GM19043 (cell line): ENCODE results near the gene CD34.
A peak's percentile ranks its signal among the peaks of the same experiment; 100 is the strongest.
"Not testable (repeated sequence)": the region's sequence is repeated elsewhere in the genome, so short reads cannot be mapped to it uniquely, and the experiment has no call there.

ENCODE experiments used
- ATAC-seq: cut with Tn5 transposase; IDR thresholded peaks from one replicate; pipeline ENCODE4 v1.9.1; 2021; ENCODE audit warnings: low read depth; ENCODE audit not compliant: unreplicated experiment

The CD34 gene

GRCh38 chr1:207910591-207911354, at the start of gene CD34:
CD34 (minus strand) TSS chr1:207911125; CDS start chr1:207911080, 45 bp downstream.
- no peak for ATAC-seq

- no peak for ATAC-seq
Observed at GRCh38 chr1:207960346-207960745, 49.4 kb upstream of the CD34 start.

GRCh38 chr1:207959910-207960309, 49.0 kb upstream of the CD34 start:
- no peak for ATAC-seq

- no peak for ATAC-seq
Observed at GRCh38 chr1:207959141-207959825, 48.4 kb upstream of the CD34 start.

- no peak for ATAC-seq
Observed at GRCh38 chr1:207958376-207959139, 47.6 kb upstream of the CD34 start.

- ATAC-seq: no peak
Observed at GRCh38 chr1:207956986-207957385, 46.1 kb upstream of the CD34 start.

GRCh38 chr1:207954104-207954503, 43.2 kb upstream of the CD34 start:
- ATAC-seq: no peak

GRCh38 chr1:207952617-207953542, 42.0 kb upstream of the CD34 start:
- ATAC-seq: no peak

- ATAC-seq: no peak
Observed at GRCh38 chr1:207951652-207952051, 40.7 kb upstream of the CD34 start.

- no peak for ATAC-seq
Observed at GRCh38 chr1:207950750-207951149, 39.8 kb upstream of the CD34 start.

GRCh38 chr1:207949571-207950195, 38.8 kb upstream of the CD34 start:
- ATAC-seq: no peak

GRCh38 chr1:207948536-207949250, 37.8 kb upstream of the CD34 start:
- no peak for ATAC-seq

- no peak for ATAC-seq
Observed at GRCh38 chr1:207946756-207947155, 35.8 kb upstream of the CD34 start.

GRCh38 chr1:207944571-207944970, 33.6 kb upstream of the CD34 start:
- ATAC-seq: no peak

- not testable (repeated sequence) for ATAC-seq
Observed at GRCh38 chr1:207942337-207942741, 31.4 kb upstream of the CD34 start.

- ATAC-seq: no peak
Observed at GRCh38 chr1:207941665-207942064, 30.7 kb upstream of the CD34 start.

- no peak for ATAC-seq
Observed at GRCh38 chr1:207938016-207938415, 27.1 kb upstream of the CD34 start.

GRCh38 chr1:207937204-207937603, 26.3 kb upstream of the CD34 start:
- ATAC-seq: no peak

GRCh38 chr1:207935166-207935583, 24.2 kb upstream of the CD34 start:
- peak; percentile 98 for ATAC-seq
